RPMI8226 (cell line): ENCODE measurements around the gene EIF1AY.
"Not testable (repeated sequence)": the region's sequence is repeated elsewhere in the genome, so short reads cannot be mapped to it uniquely, and the experiment has no call there.

Experiments
- DNase-seq: peaks from one replicate; pipeline ENCODE4 v3.0.0-alpha.2; 2015

Gene EIF1AY, protein sequence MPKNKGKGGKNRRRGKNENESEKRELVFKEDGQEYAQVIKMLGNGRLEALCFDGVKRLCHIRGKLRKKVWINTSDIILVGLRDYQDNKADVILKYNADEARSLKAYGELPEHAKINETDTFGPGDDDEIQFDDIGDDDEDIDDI

DNA sequence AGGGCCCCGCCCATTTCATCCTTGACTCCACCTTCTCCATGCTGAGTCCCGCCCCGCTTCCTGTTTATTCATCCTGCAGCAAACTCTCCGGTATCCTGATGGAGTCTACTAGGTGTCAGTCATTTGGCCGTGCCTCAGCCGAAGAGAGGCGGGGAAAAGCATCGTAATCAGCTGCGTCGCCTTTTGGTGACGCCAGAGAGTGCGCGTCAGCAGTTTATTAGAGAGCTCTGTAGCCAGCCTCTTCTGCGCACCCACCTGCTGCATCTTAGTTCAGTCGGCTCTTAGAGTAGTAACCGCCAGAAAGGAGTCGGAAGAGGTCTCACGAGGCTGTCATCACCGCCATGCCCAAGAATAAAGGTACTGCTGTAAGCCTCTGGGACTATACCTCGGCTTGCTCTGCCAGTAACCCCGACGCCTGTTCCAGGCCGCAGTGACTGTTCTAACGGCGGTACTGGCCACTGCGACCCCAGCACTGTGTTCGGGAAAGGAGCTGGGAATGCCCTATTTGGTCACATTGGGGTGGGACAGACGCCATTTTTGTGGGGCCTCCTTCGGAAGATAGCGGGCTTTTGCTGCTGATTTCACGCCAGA, at the start of gene EIF1AY:
Gene EIF1AY, plus strand, starts transcription at position 246 of the 591 bp plus-strand sequence. Its CDS starts 96 bp downstream, at position 342.
- DNase-seq, result peak; percentile 92

DNA sequence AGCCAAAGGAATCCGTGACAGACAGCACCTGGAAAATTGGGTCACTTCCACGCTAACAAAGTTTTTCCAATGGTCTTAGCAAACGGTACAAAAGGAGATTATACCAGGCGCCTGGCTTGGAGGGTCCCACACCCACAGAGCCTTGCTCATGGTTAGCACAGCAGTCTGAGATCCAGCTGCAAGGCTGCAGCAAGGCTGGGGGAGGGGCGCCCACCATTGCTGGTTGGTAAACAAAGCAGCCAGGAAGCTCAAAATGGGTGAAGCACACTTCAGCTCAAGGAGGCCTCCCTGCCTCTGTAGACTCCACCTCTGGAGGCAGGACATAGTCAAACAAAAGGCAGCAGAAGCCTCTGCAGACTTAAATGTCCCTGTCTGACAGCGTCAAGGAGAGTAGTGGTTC, 47.1 kb upstream of the EIF1AY start:
- no peak for DNase-seq

DNA sequence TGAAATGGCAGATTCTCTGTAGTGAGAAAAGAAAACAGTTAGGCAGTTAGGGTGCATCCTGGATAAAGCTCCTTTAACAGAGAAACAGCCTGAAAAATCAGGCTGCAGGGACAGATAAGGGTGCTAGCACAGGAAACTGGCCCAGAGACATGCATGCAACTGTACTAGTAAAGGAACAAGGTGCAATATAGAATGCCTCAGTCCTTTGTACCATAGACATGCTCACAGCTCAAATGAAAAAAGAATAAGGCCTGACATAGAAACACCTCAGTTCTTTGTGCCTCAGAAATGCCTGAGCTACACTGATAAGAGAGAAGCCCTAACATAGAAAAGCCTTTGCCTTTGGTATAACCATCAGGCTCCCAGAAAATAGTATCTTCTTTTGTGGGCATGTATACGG, 37.4 kb upstream of the EIF1AY start:
- DNase-seq, result no peak

DNA sequence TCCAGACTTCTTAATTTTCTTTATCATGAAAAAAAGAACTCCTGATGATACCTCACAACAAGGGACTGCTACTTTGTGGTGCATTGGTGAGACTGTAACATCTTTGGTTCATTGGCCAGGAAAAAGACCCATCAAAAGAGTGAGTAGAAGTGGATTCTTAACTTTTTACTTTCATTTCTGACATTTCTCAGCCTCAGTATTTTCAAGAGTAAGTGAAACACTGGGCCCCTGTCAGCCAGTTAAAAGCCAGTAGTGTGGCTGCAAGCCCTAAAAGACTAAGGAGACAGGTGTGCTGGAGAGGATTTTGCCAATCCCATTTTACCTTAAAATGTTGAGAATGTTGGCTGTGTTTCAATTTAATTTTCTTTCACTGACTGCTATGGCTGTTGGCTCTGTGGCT, 36.6 kb upstream of the EIF1AY start:
- DNase-seq, result peak; percentile 19

DNA sequence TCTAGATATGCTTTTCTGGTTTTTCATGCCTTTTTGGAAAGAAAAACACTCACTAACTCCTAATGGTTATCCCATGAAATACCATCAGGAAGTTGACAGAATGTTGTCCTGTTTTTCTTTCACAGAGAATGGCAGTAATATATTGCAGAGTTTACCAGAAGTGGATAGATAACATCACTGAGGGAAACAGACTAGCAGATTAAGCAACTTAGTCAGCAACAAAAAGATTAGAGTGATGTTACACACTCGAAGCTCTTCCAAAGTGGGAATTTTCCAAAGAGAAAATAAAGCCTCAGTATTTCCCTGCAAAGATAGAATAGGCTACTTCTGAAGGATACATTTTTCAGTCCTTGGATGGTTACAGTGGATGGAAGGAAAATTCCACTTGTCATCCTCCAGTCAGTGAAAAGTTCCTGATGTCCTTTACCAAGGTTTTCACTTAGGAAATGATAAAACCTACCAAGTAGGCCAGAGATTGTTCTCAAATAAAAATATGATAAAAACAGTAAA, 31.1 kb upstream of the EIF1AY start:
- no peak for DNase-seq

DNA sequence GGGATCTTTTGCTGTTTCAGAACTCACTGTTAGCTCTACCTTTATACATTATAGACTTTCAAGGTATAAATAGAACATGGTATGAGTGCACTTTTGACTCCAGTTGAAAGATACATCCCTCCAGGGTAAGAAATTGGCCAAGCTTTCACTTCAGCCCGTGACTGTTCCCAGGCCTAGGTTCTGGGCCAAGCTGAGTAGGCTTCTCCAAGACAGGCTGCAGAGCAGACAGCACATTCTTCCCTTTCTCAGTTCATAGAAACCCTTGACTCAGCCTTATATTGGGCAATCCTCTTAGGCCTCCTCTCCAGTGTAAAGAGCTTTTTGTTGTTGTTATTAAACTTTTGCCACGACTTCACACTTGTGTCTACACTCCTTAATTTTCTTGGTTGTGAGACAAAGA, 29.5 kb upstream of the EIF1AY start:
- no peak for DNase-seq

DNA sequence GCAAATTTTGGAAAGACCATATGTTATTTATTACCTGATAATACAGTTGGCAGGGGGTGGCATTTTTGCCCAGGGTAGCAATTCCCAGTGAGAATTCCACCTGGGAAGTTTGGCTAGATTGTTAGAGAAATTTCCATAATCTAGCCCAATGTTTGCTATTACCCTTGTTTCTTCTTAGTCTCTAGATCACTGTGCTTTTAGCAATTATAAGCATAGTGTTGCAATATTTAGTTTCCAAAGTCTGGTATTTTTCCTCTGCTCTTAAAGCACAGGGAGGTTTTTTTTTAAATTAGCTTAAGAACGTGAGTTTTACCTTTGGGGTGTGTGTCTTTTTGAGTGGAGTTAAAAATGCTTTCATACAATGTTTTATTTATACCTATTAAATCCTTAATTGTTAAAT, 26.3 kb upstream of the EIF1AY start:
- no peak for DNase-seq

DNA sequence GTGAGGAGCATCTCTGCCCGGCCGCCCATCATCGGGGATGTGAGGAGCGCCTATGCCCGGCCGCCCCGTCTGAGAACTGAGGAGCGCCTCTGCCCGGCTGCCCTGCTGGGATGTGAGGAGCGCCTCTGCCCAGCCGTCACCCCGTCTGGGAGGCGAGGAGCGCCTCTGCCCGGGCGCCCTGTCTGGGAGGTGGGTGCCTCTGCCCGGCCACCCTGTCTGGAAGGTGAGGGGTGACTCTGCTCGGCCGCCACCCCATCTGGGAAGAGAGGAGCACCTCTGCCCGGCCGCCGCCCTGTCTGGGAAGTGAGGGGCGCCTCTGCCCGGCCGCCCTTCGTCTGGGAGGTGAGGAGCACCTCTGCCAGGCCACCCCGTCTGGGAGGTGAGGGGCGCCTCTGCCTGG, 23.7 kb upstream of the EIF1AY start:
- DNase-seq, result no peak

DNA sequence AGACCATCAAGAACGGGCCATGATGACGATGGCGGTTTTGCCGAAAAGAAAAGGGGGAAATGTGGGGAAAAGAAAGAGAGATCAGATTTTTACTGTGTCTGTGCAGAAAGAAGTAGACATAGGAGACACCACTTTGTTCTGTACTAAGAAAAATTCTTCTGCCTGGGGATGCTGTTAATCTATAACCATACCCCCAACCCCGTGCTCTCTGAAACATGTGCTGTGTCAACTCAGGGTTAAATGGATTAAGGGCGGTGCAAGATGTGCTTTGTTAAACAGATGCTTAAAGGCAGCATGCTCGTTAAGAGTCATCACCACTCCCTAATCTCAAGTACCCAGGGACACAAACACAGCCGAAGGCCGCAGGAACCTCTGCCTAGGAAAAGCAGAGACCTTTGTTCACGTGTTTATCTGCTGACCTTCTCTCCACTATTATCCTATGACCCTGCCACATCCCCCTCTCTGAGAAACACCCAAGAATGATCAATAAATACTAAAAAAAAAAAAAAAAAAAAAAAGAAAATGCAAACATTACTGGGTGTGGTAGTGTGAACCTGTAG, 22.7 kb upstream of the EIF1AY start:
- DNase-seq, result not testable (repeated sequence)

DNA sequence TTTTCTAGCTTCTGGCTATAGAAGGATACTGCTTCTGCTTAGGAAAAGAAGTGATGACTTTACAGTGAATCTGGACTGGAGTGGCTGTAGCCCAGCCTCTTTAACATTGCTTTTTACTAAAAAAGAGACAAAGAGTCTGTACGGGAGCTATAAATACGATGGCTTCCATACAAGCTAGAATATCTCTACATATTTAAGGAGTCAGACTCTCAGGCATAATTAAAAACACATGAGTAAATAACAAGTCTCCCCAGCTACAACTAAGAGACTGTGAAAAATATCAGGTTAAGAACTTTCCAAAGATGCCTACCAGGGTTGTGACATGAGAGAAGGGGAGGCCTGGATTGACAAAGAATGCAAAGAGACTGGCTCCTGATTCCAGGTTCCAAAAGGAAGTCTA, 19.8 kb upstream of the EIF1AY start:
- no peak for DNase-seq

DNA sequence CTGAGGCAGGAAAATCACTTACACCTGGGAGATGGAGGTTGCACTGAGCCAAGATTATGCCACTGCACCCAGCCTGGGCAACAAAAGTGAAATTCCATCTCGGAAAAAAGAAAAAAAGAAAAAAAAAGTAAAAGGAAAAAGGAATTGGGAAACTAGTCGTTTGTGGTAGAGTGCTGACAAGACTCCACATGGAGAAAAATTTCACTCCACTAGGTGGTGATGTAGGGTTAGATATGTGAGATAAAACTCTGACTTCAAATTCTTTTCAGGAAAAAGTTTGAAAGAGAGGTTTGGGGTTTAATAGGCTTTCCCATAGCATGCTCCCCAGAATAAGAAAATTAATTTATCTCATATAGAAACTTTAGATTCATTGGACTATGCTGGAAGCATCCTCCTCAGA, 16.9 kb upstream of the EIF1AY start:
- DNase-seq, result peak; percentile 28

DNA sequence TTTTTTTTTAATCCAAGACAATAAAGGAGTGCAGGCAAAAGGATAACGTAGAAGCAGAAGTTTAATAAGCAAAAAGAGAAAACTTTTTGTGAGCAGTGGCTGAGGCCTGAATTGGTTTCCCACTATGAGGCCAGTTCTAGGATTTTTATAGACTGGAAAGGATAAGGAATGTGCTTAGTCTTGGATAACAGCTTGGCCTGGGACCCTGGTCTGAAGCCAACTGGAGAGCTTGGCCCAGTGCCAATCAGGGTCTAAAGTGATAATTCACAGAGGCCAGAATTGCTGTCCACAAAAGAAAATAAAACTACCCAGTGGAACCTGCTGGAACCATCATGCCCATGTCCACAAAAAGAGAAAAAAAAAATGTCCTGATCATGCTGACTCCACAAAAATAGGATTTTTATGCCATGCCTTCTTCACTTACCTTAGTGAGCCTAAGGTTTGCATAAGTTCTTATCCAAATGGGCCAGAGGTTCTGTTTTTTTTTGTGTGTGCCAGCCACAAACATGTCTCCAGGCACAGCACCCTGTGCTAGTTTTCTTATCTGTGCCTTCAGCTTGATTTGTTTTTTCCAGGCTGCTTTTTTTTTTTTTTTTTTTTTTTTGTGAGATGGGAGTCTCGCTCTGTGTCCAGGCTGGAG, 15.6 kb upstream of the EIF1AY start:
- DNase-seq, result no peak

DNA sequence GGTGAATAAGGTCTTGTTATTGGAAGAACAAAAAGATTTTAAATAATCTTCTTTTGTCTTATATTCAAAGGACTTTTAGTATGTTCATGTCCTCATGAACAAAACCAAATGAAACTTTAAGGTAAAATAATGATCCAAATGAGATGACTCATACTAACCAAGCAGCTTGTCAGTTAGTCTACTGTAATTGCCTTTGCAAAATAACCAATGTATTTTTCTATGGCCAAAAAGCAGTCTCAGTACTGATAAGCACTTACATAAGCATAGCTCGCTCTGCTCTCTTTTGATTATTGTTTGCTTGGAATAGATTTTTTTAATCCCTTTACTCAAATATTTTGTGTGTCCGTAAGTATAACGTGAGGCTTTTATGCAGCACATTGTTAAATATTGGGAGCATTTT, 4.3 kb upstream of the EIF1AY start:
- DNase-seq, result no peak

DNA sequence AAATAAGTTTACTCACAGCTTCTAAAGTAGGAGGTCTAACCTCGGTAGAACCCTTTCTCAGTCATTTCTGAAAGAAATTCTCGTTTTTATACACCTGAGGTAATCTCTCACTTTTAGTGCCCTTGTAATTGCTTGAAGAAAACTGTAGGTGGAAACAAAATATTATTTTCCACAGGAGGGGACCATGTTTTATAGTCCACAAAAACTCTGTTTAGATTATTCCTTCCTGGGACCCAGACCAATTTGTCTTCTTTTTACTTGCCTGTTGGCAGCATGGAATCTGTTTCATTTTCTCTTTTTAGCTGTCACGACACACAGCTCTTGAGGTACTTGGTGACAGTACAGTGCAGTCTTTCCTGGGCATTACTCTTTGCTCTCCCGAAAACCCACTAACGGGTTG, 930 bp downstream of the EIF1AY start:
- DNase-seq, result no peak

DNA sequence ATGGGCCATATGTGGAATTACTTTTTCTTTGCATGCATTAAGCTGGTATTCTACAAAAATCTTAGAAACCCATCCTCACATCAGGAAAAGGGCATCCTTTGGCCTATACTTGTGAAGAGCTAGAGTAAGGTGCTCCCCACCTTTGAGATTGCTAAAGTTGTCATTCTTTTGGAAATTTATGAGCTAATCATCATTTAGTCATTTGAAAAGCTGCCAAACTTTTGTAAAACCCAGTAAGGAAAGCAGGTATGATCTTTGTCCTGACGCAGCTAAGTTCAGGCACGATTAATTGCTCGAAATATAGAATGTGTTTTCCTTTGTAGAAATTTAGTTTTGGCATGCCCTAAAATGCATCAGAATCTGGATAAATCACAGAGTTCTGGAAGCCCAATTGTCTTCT, 2.6 kb downstream of the EIF1AY start:
- DNase-seq, result no peak

DNA sequence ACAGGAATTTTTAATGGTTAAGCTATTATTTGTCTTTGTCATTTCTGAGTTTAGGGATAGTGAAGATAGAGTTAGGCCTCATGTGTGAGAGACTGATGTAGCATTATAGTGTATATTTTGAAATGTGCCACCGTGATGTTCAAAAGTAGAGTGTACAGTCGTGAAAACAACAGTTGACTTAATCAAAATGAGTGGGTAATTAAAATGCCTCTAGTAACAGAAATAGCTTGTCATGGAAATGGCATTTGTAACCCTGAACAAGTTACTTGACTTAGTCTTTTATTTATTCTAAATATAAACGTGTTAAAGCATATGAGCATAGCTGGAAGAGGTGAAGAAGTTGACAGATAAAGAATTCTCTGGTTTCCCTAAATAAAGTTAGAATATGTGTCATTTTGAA, 6.1 kb downstream of the EIF1AY start:
- DNase-seq, result no peak

DNA sequence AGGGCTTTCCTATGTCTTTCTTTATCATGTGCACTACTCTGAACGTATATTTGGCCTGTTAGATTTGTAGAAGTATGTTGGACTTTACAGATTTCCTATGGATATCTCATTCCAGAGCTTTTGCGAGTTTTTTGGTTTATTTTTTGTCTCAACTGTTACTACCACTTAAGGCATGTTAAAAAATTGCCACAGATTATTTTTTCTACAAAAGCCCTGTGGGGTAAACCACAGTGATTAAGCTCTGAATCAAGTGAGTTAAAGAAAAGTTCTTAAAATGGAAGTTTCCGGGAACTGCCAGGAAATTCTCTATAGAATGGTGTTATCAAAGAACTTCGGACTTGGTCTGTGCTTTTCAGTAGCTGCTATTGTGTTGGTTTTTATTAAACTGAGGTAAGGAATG, 10.6 kb downstream of the EIF1AY start:
- DNase-seq, result no peak
